Hematopoietic multipotent progenitor cell treated with erythropoietin and hydrocortisone succinate and interleukin-3 and kit ligand, for 17 days (in vitro differentiated cells): ENCODE measurements around the gene CMTM7.

Source experiments
- DNase-seq: peaks from one replicate; pipeline ENCODE4 v3.0.0-alpha.2; 2015; ENCODE audit warnings: low spot score

CMTM7 gene

GRCh38 chr3:32493437-32494414 is 102.1 kb downstream of the CMTM7 start:
- no peak for DNase-seq

- no peak for DNase-seq
Measured at GRCh38 chr3:32495085-32495484, 103.4 kb downstream of the CMTM7 start.

- DNase-seq: no peak
Measured at GRCh38 chr3:32495609-32496008, 104.0 kb downstream of the CMTM7 start.

GRCh38 chr3:32498252-32498651 is 106.6 kb downstream of the CMTM7 start:
- no peak for DNase-seq

- DNase-seq: no peak
Measured at GRCh38 chr3:32498992-32499391, 107.3 kb downstream of the CMTM7 start.

DNA sequence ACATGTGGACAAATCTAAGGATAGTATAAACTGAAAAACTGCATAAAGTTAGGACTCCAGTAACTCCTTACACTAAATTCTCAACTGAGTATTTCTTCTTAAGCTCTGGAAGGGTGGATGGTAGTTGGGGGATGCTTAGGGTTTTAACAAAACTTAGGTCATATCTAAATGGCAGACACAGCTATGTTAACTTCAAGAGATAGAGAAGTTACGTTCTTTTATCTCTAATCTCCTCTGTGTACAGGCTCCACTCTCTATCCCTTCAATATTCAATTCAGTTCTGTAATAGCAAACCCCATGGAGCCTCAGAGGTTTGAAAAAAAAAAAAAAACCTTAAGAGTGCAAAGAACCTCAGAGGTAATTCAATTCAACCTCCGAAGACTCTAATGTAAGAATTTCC is 107.9 kb downstream of the CMTM7 start:
- no peak for DNase-seq

DNA sequence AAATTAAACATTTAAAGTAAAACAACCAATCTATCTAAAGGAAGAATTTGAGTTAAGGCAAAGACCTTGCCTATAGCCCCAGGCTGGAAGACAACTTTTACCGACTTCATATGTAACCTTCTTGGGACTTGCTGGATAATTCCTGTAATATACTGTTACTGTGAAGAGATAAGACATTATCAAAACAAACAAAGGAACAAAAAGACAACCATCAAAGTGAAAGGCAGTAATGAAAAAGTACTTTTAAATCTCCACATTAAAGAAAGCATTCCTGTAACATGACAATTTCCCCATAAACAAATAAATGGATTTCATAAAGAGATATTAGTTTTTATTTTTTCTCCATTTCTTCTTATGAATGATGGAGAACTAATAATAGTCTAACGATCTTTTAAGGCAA is 108.6 kb downstream of the CMTM7 start:
- DNase-seq: no peak

DNA sequence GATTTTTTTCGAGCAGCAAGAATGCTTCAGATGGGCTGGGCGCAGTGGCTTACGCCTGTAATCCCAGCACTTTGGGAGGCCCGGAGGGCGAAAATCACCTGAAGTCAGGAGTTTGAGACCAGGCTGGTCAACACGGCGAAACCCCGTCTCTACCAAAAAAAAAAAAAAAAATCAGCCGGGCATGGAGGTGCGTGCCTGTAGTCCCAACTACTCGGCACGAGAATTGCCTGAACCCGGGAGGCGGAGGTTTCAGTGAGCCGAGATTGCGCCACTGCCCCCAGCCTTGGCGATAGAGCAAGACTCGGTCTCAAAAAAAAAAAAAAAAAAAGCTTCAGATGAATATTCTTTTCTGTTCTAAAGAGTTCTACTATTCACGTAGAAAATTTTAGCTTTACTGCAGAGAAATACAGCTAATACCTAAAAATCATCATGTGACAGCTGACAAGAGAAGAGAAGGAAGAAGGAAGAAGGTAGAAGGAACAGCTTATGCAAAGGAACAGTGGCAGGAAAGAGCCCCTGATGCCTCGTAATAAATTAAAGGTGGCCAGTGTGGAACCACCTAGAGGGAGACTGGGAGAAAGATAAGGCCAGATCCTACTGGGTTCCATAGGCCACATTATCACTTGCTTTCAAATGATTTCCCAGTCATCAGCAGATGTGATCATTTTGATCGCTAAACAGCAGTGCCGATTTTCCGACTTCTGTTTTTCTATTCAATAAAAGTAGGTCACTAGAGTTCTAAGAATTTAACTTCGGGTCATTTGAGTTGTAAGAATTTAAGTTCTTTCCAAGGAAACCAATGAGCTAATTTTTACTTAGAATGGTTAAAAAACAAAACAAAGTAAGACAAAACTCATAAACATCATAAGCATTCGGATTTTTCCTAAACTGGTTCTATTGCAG is 109.5 kb downstream of the CMTM7 start:
- peak; percentile 38 for DNase-seq

DNA sequence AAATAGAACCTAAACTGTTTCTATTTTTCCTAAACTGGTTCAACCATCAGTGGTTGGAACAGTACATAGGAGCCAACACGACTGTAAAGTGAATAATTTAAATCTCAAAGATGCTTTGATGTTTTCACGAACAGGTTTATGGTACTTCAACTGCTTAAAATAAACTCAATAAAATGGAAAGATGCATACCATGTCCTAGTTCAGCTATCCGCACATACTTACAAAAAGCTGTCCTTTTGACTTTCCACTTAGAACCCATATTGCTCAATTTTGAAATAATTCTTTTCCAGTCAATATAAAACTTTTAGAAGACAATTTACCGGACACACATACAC is 110.1 kb downstream of the CMTM7 start:
- DNase-seq: no peak

GRCh38 chr3:32502118-32502945 is 110.7 kb downstream of the CMTM7 start, which contains the start of gene CMTM6:
Gene CMTM6, minus strand, starts transcription at chr3:32502852. Its CDS starts 107 bp downstream, at chr3:32502745.
- DNase-seq: peak; percentile 80

DNA sequence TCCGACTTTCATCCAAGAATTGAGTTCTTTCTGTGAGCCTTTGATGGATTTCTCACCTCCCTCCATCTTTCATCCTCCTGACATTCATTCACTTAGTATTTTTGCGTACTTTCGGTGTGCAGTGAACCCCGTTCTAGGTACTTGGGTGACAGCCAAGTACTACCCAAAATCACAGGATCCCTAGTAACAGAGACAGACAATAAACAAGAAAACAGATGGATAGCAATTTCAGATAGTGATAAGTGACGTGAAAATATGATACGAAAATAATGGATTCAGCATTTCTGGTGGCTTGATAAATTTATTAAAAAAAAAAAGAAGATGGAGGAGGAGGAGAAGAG is 111.3 kb downstream of the CMTM7 start:
- no peak for DNase-seq
